Measurements from ENCODE around the gene CNOT10.
"Not testable (repeated sequence)": the region's sequence is repeated elsewhere in the genome, so short reads cannot be mapped to it uniquely, and the experiment has no call there.

CNOT10 gene

GRCh38 chr3:32698506-32698905 is 13.5 kb downstream of the CNOT10 start:
- no peak for DNase-seq

DNA sequence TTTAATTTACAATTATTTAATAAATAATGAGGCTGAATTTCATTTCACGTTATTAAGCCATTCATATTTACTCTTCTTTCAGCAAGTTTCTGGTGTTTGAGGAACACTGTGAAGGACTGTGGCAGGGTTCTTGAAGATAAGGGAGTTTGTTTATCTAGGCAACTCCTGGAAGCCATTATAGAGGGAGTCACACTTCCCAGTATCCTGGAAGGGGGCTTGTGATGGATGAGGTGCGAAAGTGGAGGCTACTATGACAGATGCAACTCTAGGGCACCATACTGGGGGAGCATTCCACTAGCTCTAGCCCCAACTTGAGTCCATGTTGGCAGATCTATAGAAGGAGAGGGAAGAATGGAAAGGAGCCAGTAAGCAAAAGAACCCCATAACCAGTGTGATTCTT is 14.4 kb downstream of the CNOT10 start:
- no peak for DNase-seq

DNA sequence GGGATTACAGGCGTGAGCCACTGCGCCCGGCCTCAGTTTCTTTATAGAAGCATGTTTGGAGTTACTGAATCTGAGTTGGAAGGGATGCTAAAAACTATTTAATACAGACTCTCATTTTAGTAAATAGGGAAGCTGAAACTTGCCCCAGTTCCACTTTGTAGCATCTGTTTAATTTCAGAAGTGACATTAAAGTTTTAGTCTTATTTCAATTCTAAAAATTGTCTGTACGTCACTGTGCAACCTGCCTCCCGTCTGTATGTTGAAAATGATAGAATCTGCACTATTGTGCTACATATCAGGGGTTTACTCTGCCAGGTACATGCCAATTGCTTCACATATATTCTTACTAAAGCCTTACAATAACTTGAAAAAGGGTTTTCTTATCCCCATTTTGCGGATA is 15.3 kb downstream of the CNOT10 start:
- no peak for DNase-seq

GRCh38 chr3:32703491-32703972 is 18.5 kb downstream of the CNOT10 start:
- DNase-seq = no peak

DNA sequence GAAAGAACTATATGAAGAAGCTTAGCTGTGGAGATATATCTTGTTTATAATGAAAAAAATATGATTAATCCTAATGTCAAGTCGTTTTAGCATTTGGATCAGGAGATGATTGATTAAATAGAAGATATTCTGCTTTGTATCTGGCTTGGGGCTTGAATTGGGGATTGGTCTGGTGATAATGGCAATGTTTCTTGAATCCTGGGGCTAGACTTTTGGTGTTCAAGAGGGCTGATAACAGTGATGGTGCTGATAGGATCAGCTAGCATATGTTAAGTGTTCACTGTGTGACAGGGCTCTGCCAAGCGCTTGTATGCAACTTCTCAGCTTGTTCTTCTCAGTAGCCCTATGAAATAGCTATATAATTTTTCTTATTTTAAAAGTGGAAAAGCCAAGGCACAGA is 20.2 kb downstream of the CNOT10 start:
- DNase-seq = no peak

DNA sequence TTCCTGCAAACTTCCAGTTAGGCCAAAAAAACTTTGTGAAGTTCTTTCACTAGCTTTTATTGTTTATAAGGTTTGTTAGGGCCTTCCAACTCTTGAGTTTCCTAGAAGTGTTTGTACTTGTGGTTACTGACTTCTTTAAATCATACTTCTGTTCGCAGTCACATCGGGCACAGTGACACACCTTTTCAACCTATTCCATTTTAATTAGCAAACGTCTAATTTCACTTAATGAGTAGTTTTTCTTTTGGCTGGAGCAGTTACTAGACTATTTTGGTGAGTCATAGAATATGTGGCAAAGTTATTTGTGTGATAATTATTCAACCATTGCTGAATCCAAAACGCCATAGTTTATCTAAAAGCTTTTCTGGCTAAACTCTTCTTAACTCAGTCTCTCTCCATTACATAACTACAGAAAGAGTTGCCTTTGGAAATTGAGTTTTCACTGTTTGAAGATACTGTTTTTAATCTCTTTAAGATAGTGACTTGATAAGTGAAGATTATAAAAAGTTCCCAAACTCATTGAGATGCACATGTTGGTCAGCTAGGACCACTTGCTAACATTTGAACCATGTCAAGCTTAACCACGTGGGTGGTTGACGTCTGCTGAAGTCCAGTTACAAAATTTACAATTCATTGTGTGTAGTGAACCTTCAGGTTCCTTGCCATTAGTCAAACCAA is 21.5 kb downstream of the CNOT10 start:
- DNase-seq = no peak

- DNase-seq = no peak
These were observed 22.0 kb downstream of the CNOT10 start for GRCh38 chr3:32707026-32707370.

- no peak for DNase-seq
These were observed 23.8 kb downstream of the CNOT10 start for GRCh38 chr3:32708672-32709283.

GRCh38 chr3:32709346-32709745 is 24.4 kb downstream of the CNOT10 start:
- no peak for DNase-seq

DNA sequence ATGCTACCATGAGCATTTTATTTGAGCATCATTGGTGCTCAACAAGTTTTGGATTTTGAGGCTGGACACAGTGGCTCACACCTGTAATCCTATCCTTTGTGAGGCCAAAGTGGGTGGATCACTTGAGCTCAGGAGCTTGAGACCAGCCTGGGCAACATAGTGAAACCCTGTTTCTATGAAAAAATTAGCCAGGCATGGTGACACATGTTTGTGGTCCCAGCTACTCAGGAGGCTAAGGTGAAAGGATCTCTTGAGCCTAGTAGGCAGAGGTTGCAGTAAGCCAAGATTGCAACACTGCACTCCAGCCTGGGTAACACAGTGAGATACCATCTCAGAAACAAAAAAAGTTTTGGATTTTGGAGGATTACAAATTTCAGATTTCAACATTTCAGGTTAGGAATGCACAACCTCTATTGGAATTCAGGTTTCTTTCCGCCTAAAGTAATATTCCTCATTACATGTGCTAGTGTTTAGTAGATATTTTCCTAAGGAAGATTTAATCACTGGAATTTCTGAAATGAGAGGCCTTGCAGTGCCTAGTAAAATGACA is 27.6 kb downstream of the CNOT10 start:
- DNase-seq = no peak

DNA sequence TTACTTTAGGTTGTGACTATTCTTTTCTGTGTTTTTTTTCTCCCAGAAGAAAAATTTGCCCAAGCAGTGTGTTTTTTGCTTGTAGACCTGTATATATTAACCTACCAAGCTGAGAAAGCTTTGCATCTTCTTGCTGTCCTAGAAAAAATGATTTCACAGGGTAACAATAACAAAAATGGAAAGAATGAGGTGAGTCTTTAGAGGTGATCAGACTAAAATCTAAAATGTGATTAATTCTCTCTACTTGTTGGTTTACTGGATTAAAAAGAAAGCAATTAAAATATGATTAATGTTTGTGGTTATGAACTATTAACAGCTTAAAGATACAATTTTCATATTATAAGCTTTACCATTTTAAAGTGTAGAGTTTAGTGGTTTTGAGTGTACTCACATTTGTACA is 28.2 kb downstream of the CNOT10 start:
- no peak for DNase-seq

GRCh38 chr3:32719335-32719734 is 34.3 kb downstream of the CNOT10 start:
- DNase-seq = no peak

GRCh38 chr3:32719931-32720330 is 34.9 kb downstream of the CNOT10 start:
- no peak for DNase-seq

- no peak for DNase-seq
These were observed 40.7 kb downstream of the CNOT10 start for GRCh38 chr3:32725721-32726120.

- no peak for DNase-seq
These were observed 48.7 kb downstream of the CNOT10 start for GRCh38 chr3:32733631-32734229.

GRCh38 chr3:32734756-32735155 is 49.8 kb downstream of the CNOT10 start:
- no peak for DNase-seq

DNA sequence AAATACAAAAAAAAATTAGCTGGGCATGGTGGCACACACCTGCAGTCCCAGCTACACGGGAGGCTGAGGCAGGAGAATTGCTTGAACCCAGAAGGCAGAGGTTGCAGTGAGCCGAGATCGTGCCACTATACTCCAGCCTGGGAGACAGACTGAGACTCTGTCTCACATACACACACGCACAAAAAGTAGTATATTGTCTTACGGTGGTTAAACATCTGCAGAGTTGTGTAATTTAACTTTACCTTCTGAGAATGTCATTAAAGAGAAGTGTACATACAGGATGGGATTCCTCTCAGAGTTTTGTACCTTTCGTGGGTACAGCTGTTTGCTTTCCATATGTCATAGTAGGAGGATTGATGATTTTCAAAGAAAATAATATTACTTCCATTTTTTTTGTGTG is 58.5 kb downstream of the CNOT10 start:
- not testable (repeated sequence) for DNase-seq

GRCh38 chr3:32743934-32744333 is 58.9 kb downstream of the CNOT10 start:
- no peak for DNase-seq

GRCh38 chr3:32751377-32751776 is 66.4 kb downstream of the CNOT10 start:
- DNase-seq = no peak

DNA sequence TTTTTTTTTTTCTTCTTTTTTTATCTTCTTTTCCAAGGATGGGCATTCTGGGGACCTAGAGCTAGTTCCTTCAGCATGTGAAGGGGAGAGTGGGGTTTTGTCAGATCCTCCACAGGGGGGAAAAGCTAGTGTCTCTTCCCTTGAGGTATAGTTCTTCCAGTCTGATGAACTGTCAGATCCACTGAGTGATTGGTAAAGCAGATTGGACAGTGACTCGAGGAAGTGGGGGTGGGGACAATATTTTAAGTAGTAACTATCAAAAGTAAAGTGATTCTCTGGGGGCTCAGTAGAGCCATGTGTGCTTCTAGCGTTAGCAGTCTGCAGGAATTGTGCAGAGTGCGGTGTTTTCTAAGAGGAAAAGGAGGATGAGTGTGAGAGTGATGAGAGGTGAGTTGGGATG is 70.8 kb downstream of the CNOT10 start:
- no peak for DNase-seq

DNA sequence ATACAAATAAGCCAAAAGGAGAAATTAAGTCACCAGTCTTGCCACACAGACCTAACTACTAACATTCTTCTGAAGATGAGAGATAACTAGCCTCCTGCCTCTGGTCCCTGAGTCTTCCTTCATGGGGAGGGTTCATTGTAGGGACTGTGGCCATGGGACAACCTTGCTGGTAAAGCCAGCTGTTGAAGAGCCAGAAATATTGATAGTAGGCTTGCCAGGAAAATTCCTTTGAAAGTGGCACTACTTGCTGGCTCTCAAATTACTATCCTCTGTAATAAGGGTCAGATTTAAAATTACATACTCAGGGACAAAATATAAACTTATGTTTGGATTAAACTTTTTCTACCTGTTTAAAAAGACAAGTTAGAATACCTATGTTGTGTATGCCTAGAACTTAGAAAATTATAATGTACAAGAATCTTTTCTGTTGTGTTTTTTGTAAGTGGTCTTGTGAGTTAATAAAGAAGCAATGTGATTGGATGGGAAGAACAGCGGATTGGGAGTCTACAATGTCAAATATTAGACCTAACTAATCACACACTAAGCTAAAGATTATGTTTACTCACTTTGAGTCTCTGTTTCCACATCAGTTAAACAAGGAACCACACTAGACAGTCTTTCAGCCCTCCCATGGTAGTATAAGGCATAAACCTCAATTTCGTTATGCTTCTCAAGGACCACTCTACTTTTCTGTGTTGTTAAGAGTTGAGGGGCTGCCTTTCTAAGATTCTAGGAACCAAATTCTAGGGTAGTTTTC is 72.8 kb downstream of the CNOT10 start:
- no peak for DNase-seq

DNA sequence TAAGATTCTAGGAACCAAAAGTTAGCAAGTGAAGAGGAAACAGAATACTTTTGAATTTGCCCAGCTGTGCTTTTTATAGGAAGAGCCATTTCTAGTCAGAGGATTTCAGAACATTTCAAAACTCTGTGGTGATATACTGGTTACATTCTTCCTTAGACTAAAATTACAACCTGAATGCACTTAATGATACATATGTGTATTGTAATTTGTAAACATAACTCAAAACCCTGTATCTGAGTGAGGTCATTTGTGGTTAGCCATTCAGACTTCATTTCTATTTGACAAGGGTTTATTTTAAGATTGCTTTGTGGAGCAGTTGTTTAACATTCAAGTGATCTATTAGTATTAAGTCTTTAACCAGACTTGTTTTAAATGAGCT is 73.4 kb downstream of the CNOT10 start:
- DNase-seq = no peak

- DNase-seq = no peak
These were observed 74.4 kb downstream of the CNOT10 start for GRCh38 chr3:32759342-32759741.

DNA sequence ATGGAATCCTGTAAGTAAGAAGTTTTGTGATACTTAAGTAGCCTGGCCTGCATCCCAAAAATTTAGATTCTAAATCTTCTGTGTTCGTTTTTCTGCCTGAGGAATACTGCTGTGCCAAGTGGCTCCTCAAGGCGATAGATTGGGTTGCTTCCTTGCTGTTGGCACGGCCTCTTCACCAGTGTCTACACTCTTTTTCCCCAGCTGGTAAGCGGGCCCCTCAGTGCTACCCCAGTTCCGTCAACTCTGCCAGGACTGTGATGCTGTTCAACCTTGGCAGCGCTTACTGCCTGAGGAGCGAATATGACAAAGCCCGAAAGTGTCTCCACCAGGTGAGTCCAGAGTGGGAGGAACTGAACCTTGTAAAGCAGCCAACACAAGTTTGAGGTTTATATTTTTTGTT is 79.5 kb downstream of the CNOT10 start:
- no peak for DNase-seq
